GM12872 (cell line): ENCODE measurements around the gene SPA17.

Experiments used
- CTCF ChIP-seq: IDR thresholded peaks from 3 replicates; pipeline ENCODE4 v1.5.1; 2011; ENCODE audit warnings: low read depth, mild to moderate bottlenecking, low read length, moderate library complexity; ENCODE audit not compliant: insufficient read depth

SPA17 gene

DNA sequence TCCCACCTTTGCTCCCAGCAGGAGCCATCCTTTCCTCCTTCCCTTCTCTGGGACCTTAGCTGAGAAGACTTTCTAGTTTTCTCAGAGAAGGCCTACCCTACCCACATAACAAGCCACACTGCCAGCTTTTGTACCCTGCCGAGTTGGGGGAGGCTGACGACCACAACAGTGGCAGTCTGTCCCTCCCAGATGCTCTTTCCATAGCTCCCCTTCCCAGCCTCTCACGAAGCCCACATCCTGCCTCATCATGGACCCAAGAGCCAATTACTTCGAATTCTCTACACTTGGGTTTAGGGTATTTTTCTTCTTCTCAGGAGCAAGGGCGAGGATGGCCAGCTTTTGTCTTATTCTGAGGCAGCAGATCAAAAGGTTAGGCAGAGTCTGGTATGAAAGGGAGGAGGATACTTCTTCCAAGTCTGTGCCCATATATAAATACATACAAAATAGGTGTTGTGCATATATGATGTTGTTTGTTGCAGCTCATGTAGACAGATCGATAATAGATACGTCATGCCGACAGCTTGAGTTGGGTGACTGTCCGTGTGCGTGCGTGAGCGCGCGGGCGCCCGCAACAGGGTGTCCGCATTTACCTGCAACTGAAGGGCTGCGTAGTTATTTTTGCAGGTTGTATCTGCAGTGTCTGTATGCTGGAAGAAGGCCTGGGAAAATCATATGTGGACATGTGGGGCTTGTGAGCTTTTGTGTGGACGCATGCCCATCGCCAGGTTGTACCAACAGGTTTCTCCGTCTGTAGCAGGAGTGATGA, 65.2 kb downstream of the SPA17 start:
- no peak for TF ChIP-seq CTCF

DNA sequence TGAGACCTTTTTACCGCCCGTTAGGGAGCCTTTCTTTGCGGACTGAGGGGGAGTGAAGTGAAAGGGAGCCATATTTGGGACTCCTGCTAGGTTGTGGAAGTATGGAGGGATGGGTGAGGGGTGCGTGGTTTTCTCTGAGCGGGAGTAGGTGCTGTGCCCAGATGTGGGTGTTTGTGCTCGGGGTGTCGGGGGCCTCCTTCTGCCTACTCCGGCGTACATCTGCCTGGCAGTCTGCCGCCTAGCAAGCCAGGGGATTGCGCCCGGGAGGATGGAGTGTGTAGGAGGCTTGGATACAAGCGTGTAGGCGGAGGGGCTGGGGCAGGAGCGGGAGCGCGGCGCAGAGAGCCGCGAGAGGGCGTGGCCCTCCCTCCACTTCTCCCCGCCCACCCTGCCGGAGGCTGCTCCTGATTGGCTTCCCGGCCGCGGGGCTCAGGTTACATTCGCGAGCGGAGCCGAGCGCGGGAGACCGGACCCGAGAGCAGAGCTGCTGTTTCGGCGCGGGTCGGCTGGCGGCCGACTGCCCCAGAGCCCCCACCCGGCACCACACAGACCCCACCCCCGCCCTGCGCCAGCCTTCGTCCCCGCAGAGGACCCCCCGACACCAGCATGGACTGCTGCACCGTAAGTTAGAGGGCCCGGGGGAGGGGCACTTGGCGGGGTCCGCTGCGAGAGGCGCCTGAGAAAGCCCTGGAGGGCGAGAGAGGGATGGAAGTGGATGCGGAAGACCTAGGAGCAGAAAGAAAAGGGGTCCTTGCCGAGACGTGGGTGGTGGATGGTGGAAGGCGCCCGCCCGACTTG, 66.0 kb downstream of the SPA17 start, which contains the start of gene NRGN:
NRGN (plus strand) TSS at position 464 of the 798 bp plus-strand sequence; CDS start at position 607, 143 bp downstream.
- TF ChIP-seq CTCF: no peak

DNA sequence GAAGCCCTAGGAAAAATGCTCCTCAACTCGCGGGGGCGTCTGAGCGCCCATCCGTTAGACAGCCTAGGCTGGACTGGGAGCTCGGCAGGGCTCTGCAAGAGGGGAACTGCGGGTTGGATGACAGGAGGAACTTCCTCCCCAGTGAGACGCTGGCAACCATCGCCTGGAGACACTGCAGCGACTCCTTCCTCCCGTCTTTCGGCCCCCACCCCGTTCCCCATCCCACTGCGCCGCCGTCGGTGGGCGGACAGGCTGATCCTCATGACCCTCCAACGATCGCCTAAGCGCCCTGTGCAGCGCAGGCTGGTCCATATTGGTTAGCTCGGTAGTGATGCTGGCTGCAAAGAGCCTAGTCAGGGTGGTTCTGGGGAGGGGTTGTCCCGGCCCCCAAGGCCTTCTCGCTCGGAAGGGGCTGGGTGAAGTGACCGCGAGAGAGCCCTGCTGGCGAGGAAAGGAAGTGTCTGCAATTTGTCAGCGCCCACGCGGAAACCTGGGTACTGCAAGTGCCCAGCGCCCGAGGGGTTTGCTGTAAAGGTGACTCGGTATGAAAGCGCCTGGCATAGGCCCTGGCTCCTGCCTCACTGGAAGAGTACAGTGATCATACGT, 66.7 kb downstream of the SPA17 start:
- TF ChIP-seq CTCF: peak; percentile 71

DNA sequence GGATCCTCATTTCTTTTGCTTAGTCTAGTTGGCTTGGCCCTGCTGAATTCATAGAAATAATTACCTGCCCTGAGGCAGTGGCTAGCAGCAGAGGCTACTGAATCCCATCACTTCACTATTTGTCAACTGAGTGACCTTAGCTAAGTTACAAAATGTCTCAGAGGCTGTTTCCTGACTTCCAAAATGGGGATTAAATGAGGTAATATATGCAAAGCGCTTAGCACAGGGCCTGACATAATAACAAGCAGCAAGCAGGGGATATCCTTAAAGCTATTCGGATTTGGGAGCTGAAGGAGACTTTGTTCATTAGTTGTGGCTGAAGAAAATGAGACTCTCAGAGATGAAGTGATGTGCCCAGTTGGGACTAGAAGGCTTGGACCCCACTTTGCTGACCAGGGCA, 68.9 kb downstream of the SPA17 start:
- TF ChIP-seq CTCF: no peak

DNA sequence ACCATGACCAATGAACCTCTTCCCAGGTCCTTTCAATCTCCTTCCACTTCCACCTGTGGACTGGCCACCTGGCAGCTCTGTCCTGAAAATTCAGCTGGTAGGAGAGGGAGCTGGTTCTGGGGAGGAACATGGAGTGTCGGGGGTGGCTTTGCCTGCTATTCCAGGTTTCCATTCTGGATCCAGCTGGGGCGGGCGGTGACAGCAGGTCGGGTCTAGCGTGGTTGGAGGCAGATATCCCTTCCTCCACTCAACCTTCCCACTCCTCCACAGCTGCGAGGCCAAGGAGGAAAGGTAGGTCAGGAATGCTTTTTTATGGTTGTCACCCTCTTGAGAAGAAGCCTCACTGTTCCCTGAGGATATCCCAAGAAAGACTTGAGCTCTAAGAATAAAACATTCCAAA, 69.3 kb downstream of the SPA17 start:
- no peak for TF ChIP-seq CTCF

GRCh38 chr11:124745270-124745834, 71.6 kb downstream of the SPA17 start:
- no peak for TF ChIP-seq CTCF

DNA sequence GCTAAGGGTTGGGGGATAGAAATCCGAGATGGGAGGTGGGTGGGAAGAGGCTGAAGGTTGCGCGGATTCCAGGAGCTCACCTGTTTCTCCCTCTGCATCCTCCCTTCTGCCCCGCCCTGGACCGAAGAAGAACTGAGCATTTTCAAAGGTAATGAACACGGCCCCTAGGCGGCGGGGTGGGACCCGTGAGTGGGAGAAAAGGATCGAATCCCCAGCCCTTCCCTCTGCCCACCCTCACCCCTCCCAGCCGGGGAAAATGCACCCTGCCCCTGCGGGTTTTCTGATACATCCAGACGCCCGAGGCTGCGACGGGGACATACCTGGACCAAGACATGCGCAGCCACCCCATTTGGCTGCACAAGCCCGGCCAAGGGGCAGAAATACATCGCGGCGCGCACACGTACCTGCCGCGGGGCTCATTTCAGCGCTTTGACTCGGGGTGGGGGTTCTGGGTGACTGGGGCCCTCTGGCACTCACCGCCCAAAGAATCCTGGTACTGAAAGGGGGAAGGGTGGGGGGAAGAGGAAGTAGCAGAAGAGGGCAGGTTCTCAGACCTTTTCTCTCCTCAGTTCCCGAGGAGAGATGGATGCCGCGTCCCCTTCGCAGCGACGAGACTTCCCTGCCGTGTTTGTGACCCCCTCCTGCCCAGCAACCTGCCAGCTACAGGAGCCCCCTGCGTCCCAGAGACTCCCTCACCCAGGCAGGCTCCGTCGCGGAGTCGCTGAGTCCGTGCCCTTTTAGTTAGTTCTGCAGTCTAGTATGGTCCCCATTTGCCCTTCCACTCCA, 72.3 kb downstream of the SPA17 start:
- TF ChIP-seq CTCF: peak; percentile 61
